Heart left ventricle (tissue), 16 donors: ENCODE results near the gene CPM. TPM values are rescaled to one million over a fixed set of nuclear protein-coding genes. Genes with fewer than 3 reads are reported as not detected.
"Not testable (repeated sequence)": the region's sequence is repeated elsewhere in the genome, so short reads cannot be mapped to it uniquely, and the experiment has no call there.

Experiments
- ATAC-seq, 4 donors: fragments of 200-7000 bp; cut with Tn5 transposase; one replicate each; pipeline ENCODE4 v1.9.1; 2020 to 2022; ENCODE audit warnings: moderate library complexity in 4 of 4, mild to moderate bottlenecking in 3 of 4, moderate number of reproducible peaks in 1 of 4
- DNase-seq, 5 donors: peaks; one replicate each; pipeline ENCODE4 v3.0.0-alpha.2; 2020
- H3K27ac ChIP-seq, 12 donors: fragments of 200-600 bp; sonication (generic) in 4 of 12; one replicate each; pipeline versions ENCODE4 v1.5.0 to v1.8.0; 2016 to 2022; ENCODE audit warnings: mild to moderate bottlenecking in 2 of 12
- H3K27me3 ChIP-seq, 9 donors: fragments of 200-600 bp; sonication (generic) in 2 of 9; one replicate each; pipeline versions ENCODE4 v1.5.1 to v1.8.0; 2016 to 2022; ENCODE audit warnings: mild to moderate bottlenecking in 3 of 9
- H3K36me3 ChIP-seq, 9 donors: fragments of 200-600 bp; sonication (generic) in 2 of 9; one replicate each; pipeline versions ENCODE4 v1.5.0 to v1.8.0; 2018 to 2022; ENCODE audit warnings: mild to moderate bottlenecking in 2 of 9
- H3K4me1 ChIP-seq, 12 donors: fragments of 200-600 bp; sonication (generic) in 4 of 12; one replicate each; pipeline versions ENCODE4 v1.5.0 to v1.8.0; 2016 to 2022; ENCODE audit warnings: mild to moderate bottlenecking in 3 of 12
- H3K4me3 ChIP-seq, 12 donors: fragments of 200-600 bp; sonication (generic) in 4 of 12; one replicate each; pipeline versions ENCODE4 v1.5.0 to v1.8.0; 2017 to 2022; ENCODE audit warnings: mild to moderate bottlenecking in 9 of 12, moderate library complexity in 4 of 12
- H3K9me3 ChIP-seq, 12 donors: fragments of 200-600 bp; sonication (generic) in 4 of 12; one replicate each; pipeline versions ENCODE4 v1.5.0 to v1.8.0; 2016 to 2022; ENCODE audit warnings: mild to moderate bottlenecking in 1 of 12
- CTCF ChIP-seq, 12 donors: fragments of 200-600 bp; sonication (generic) in 4 of 12; IDR thresholded peaks; one replicate each; pipeline versions ENCODE4 v1.5.0 to v1.8.0; 2018 to 2022; ENCODE audit warnings: antibody characterized with exemption in 12 of 12, mild to moderate bottlenecking in 5 of 12
- POLR2A ChIP-seq, 2 donors: fragments of 450-650 bp; IDR thresholded peaks; one replicate each; pipeline ENCODE4 v1.6.1; 2017; ENCODE audit warnings: antibody characterized with exemption in 2 of 2, mild to moderate bottlenecking in 2 of 2, moderate library complexity in 2 of 2
- WGBS, 4 donors: extraction: QIAGEN DNeasy Blood & Tissue Kit in 2 of 4; methylation state at CpG; one replicate each; pipeline versions ENCODE4 v1.1.5 to v1.1.7; 2013 to 2018; 5-methylcytosine and 5-hydroxymethylcytosine counted together
- intact Hi-C, 10 donors: fragments of 100-400 bp; cut with DNase I; formaldehyde crosslinking; loops; one replicate each; pipeline versions ENCODE4 v1.11.1 to v1.14.2; 2022
- polyA plus RNA-seq, 2 donors: library from polyadenylated mRNA; stranded (reverse); fragments of 200-250 nt; gene quantifications; one replicate each; pipeline ENCODE4 v1.2.3, GENCODE V29; 2013
- total RNA-seq, 9 donors: library from RNA; depleted of rRNA in 2 of 9; stranded (reverse); fragments of >200 nt in 2 of 9; fragmentation: NEBNext Ultra II Directional in 3 of 9; extraction: Animal tissue kit (Norgen Biotek cat#: 25700) in 3 of 9; gene quantifications; one replicate each; pipeline versions ENCODE4 v1.1.0 to v1.2.4, GENCODE V29; 2016 to 2023
- donor health status: ischemic (EF 13 %, LVEDD 7.1; RV severe dilation, severe dysfunction).
- donor health status: healthy with polysubstance abuse.
- donor health status: DM: no; HTN: yes; CAD: no.
- donor health status: DM: no; HTN: no; CAD: no.
- donor health status: ischemic (EF 25% LVEDD 6.9; RV normal size, moderate dysfunction).
- donor health status: ischemic (EF 25% LVEDD 5.7; RV mildly dilated, moderate dysfunction).
- donor health status: healthy.
- donor health status: DM: yes; HTN: yes; CAD: no.
- donor health status: ischemic (EF 35%, LVEDD 5.7; RV mildly dilated, moderate dysfunction).
- donor health status: nonischemic (EF 11% LVEDD 7.7; RV severe dilation, severe dysfunction).
- donor health status: DM: yes; HTN: yes; CAD: no.
- donor health status: PGD.
- donor health status: ischemic (EF 29% LVEDD 5.4; RV normal size, mild dysfunction).
- donor health status: nonischemic (EF 23%, LVEDD 6.1; RV moderate dilation, normal function).

The CPM gene
- total and polyA plus RNA-seq, 11 donors: 2.0 to 25.4 (median 8.8) TPM

- Histone ChIP-seq H3K4me1 (no peaks in the 10 kb centered on the region), H3K9me3 (no peaks in the 10 kb centered on the region), H3K36me3 (peaks cover 0 to 27% (median 0%) of the 10 kb centered on the region in 9 donors), H3K27ac (no peak overlapping the region), H3K4me3 (no peak overlapping the region), H3K27me3 (no peaks in the 10 kb centered on the region)
- DNase-seq (no peak), ATAC-seq (no peak)
- WGBS, 4 donors: 51 to 62% (median 56%) methylated on average over 8 to 9 of the region's 9 CpGs
- TF ChIP-seq POLR2A (IDR thresholded peaks at IDR 0.05) (no peak), CTCF (IDR thresholded peaks at IDR 0.05) (no peak)
- intact Hi-C loops: loop anchor here in 6 of 10 donors (1.0 to 10.0 kb wide), 5 partner anchors 69 to 389 kb away; partner anchors contain the start of gene CPM (in 1 of the 6)
These were observed 67.4 kb downstream of the CPM start for GRCh38 chr12:68865399-68866164.

- Histone ChIP-seq H3K4me1 (no peaks in the 10 kb centered on the region), H3K9me3 (no peaks in the 10 kb centered on the region), H3K27me3 (no peaks in the 10 kb centered on the region), H3K4me3 (no peak overlapping the region), H3K36me3 (peaks cover 0 to 27% (median 0%) of the 10 kb centered on the region in 9 donors), H3K27ac (no peak overlapping the region)
- TF ChIP-seq POLR2A (IDR thresholded peaks at IDR 0.05): no peak
- no peak for TF ChIP-seq CTCF (IDR thresholded peaks at IDR 0.05)
- intact Hi-C loops: loop anchor here in 7 of 10 donors (1.0 to 10.0 kb wide), 6 partner anchors 70 to 390 kb away; partner anchors contain the start of gene CPM (in 1 of the 7)
- DNase-seq (no peak), ATAC-seq (no peak)
- WGBS, 4 donors: 92 to 97% (median 96%) methylated on average over 3 of the region's 3 CpGs
These were observed 68.4 kb downstream of the CPM start for GRCh38 chr12:68864604-68865003.

DNA sequence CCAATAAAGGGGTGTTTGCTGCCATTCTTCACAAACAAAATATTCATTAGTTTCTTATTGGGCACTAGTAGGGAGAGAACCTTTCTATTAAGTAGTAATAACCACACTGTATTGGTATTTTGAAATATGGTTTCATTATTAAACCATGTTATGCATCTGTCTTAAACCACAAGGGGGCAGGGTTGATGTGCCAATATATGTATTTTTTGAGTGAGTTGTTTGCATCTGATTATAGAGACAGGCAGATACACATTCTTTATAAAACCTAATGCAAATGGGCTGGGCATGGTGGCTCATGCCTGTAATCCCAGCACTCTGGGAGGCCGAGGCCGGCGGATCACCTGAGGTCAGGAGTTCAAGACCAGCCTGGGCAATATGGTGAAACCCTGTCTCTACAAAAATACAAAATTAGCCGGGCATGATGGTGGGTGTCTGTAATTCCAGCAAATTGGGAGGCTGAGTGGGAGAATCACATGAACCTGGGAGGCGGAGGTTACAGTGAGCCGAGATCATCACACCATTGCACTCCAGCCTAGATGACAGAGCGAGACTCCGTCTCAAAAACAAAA, 69.0 kb downstream of the CPM start:
- not testable (repeated sequence) for H3K4me3 ChIP-seq, DNase-seq, H3K9me3 ChIP-seq, H3K27me3 ChIP-seq, ATAC-seq, H3K27ac ChIP-seq, H3K4me1 ChIP-seq
- intact Hi-C loops: loop anchor here in 9 of 10 donors (1.0 to 10.0 kb wide), 6 partner anchors 71 to 391 kb away; partner anchors contain the start of gene CPM (in 1 of the 9)
- 83 to 92% (median 85%) methylated on average over 8 of the region's 8 CpGs for WGBS, 4 donors
- H3K36me3 ChIP-seq: peaks cover 0 to 22% (median 0%) of the 10 kb centered on the region in 9 donors
- peak; percentile 48 to 73 (median 58) for TF ChIP-seq CTCF (IDR thresholded peaks at IDR 0.05)

GRCh38 chr12:68863109-68863770, 69.7 kb downstream of the CPM start:
- TF ChIP-seq POLR2A (IDR thresholded peaks at IDR 0.05) (no peak), CTCF (IDR thresholded peaks at IDR 0.05) (no peak)
- Histone ChIP-seq H3K4me1 (no peaks in the 10 kb centered on the region), H3K27me3 (no peaks in the 10 kb centered on the region), H3K4me3 (no peak overlapping the region), H3K27ac (no peak overlapping the region), H3K36me3 (peaks cover 0 to 15% (median 0%) of the 10 kb centered on the region in 9 donors), H3K9me3 (no peaks in the 10 kb centered on the region)
- WGBS, 4 donors: 69 to 87% (median 78%) methylated on average over 7 of the region's 7 CpGs
- ATAC-seq (no peak), DNase-seq (no peak)
- intact Hi-C loops: loop anchor here in 6 of 10 donors (2.0 to 10.0 kb wide), 5 partner anchors 72 to 392 kb away; partner anchors contain the start of gene CPM (in 1 of the 6)
